ENCODE results near the gene VAC14. TPM values are rescaled to one million over a fixed set of nuclear protein-coding genes. Genes with fewer than 3 reads are reported as not detected.
A peak's percentile ranks its signal among the peaks of the same experiment; 100 is the strongest.

VAC14 gene
- total RNA-seq, 1 donor from 2014 or later: 21.0 TPM

DNA sequence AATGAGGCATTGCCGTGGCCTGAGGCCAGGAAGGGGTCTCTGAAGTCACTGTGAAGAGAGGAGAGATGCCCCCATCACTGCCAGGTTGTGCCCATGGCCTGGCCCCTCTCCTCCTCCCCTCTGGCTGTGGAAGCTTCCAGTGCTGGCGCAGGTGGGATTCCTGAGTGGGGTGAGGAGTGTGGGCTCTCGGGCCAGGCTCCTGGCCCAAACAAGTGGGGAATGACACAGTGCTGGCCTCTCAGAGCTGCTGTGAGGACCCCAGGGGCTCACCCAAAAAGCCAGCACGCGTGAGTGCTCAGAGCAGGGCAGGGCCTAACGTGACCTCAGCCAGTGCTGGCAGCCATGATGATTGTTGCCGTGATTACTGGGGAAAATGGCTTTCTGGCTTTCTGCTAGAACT, 61.6 kb downstream of the VAC14 start:
- TF ChIP-seq, protein P1, sequence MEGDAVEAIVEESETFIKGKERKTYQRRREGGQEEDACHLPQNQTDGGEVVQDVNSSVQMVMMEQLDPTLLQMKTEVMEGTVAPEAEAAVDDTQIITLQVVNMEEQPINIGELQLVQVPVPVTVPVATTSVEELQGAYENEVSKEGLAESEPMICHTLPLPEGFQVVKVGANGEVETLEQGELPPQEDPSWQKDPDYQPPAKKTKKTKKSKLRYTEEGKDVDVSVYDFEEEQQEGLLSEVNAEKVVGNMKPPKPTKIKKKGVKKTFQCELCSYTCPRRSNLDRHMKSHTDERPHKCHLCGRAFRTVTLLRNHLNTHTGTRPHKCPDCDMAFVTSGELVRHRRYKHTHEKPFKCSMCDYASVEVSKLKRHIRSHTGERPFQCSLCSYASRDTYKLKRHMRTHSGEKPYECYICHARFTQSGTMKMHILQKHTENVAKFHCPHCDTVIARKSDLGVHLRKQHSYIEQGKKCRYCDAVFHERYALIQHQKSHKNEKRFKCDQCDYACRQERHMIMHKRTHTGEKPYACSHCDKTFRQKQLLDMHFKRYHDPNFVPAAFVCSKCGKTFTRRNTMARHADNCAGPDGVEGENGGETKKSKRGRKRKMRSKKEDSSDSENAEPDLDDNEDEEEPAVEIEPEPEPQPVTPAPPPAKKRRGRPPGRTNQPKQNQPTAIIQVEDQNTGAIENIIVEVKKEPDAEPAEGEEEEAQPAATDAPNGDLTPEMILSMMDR (IDR thresholded peaks at IDR 0.05; ENCODE audit: borderline replicate concordance): no peak
- intact Hi-C loops (cut with micrococcal nuclease): no loop called here
- H3K4me3 ChIP-seq: no peak overlapping the region
- no peaks in the 10 kb centered on the region for H3K9me3 ChIP-seq (replicated peaks)
- no peaks in the 10 kb centered on the region for H3K27me3 ChIP-seq (ENCODE audit: low read depth)
- DNase-seq: no peak
- no peak overlapping the region for H3K27ac ChIP-seq (replicated peaks)
- peaks cover 71% of the 10 kb centered on the region for H3K4me1 ChIP-seq
- H3K36me3 ChIP-seq: peaks cover 17% of the 10 kb centered on the region

GRCh38 chr16:70738083-70738977, 62.6 kb downstream of the VAC14 start:
- peak overlapping the region; percentile 17 for H3K4me3 ChIP-seq
- H3K4me1 ChIP-seq: peaks cover 63% of the 10 kb centered on the region
- H3K9me3 ChIP-seq (replicated peaks): no peaks in the 10 kb centered on the region
- intact Hi-C loops (cut with micrococcal nuclease): no loop called here
- DNase-seq: peak; percentile 69
- H3K36me3 ChIP-seq: peaks cover 11% of the 10 kb centered on the region
- peak overlapping the region; percentile 96 for H3K27ac ChIP-seq (replicated peaks)
- TF ChIP-seq, protein P1 (IDR thresholded peaks at IDR 0.05; ENCODE audit: borderline replicate concordance): peak; percentile 82
- no peaks in the 10 kb centered on the region for H3K27me3 ChIP-seq (ENCODE audit: low read depth)

GRCh38 chr16:70737377-70738082, 63.4 kb downstream of the VAC14 start:
- TF ChIP-seq, protein P1 (IDR thresholded peaks at IDR 0.05; ENCODE audit: borderline replicate concordance): no peak
- Histone ChIP-seq H3K27ac (replicated peaks) (peak overlapping the region; percentile 96), H3K4me3 (peak overlapping the region; percentile 32), H3K27me3 (ENCODE audit: low read depth) (no peaks in the 10 kb centered on the region), H3K9me3 (replicated peaks) (no peaks in the 10 kb centered on the region), H3K36me3 (peaks cover 3% of the 10 kb centered on the region), H3K4me1 (peaks cover 67% of the 10 kb centered on the region)
- intact Hi-C loops (cut with micrococcal nuclease): no loop called here
- peak; percentile 83 for DNase-seq

DNA sequence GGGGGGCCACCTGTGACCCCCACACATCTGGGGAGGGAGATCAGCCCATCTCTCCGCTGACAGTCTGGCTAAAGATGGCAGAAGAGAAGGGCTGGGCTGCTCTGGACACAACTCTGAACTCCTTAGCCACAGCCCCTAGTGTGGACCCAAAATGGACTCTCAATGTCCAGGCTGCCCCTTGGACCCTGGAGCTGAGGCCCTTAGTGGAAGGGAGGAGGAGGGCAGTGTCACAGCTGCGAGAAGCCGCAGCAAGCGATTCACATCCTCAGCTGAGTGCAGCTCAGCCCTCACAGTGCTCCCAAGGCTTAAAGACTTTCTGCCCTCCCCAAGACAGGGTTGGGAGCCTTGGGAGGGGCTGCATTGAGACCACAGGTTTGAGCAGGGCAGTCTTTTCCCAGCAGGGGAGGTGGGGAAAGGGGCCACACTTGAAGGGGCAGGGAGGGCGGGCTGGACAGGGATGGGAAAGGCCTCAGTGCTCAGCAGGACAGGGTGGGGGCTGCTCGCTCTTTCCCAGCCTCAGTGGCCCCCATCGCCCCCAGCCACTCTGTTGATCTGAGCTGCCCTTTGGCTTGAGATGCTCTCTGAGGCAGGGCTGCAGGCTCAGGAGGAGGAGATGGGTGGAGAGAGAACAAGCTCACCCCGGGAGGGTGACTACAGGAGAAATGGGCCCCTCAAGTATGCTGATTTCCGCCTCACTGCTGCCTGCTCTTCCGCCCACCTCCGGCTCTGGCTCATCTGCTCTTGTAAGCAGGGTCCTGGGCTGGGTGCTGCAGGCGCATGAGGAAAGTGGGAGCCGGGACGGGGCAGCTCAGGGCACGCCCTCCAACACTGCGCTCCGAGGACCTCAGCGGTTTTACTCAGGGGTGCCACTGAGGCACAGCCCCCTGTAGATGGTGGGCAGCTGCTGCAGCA, 64.2 kb downstream of the VAC14 start:
- no peak for DNase-seq
- Histone ChIP-seq H3K36me3 (no peaks in the 10 kb centered on the region), H3K9me3 (replicated peaks) (no peaks in the 10 kb centered on the region), H3K4me3 (peak overlapping the region; percentile 32), H3K27me3 (ENCODE audit: low read depth) (no peaks in the 10 kb centered on the region), H3K27ac (replicated peaks) (peak overlapping the region; percentile 96), H3K4me1 (peaks cover 75% of the 10 kb centered on the region)
- intact Hi-C loops (cut with micrococcal nuclease): no loop called here
- TF ChIP-seq, protein P1 (IDR thresholded peaks at IDR 0.05; ENCODE audit: borderline replicate concordance): no peak
